ENCODE data around the gene YPEL1. TPM values are rescaled to one million over a fixed set of nuclear protein-coding genes. Genes with fewer than 3 reads are reported as not detected.
"Not testable (repeated sequence)": the region's sequence is repeated elsewhere in the genome, so short reads cannot be mapped to it uniquely, and the experiment has no call there.

YPEL1 gene
- polyA plus RNA-seq, 2 donors, result 0.96 to 1.3 TPM

DNA sequence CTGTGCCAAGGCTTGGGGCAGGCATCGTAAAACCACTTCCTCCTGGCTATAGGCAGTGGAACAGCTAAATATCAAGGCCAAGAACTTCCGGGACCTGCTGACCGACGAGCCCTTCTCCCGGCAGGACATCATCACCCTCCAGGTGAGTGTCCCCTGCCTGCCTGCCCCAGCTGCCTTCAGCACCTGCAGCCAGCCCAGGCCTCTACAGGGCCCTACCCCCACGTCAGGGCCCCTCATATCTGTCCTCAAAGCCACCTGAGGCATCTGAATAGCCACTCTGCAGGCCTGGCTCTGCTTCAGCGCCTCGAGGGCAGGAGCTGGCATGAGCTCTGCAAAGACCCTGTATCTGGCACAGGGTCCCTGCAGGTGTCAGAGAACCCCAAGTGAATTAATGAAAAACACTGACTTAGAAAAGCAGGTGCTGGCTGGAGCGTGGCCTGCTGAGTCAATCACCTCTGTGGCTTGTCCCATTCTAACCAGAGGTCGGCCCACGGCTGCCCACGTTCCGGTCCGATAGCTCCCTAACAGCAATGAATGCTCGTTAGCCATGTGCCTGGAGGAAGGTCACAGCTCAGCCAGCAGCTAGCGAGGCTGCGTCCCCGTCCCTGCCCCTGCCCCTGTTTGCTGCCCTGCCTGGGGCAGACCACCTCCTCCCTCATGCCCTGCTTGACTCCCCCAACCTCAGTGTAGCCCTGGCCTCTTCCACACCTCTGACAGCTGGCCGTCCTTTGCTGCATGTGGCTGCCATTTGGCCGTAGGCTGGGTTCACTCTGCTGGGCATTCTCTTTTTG is 53.0 kb downstream of the YPEL1 start:
- Histone ChIP-seq H3K4me1 (ENCODE audit: control insufficient read depth in 2 of 2, insufficient read depth in 2 of 2, low read length in 1 of 2) (no peaks in the 10 kb centered on the region), H3K27ac (ENCODE audit: low read depth in 2 of 2, low read length in 1 of 2) (no peak overlapping the region), H3K27me3 (ENCODE audit: control insufficient read depth in 1 of 2, insufficient read depth in 2 of 2, low read length in 2 of 2) (no peaks in the 10 kb centered on the region), H3K9me3 (ENCODE audit: control insufficient read depth in 2 of 2, insufficient read depth in 1 of 2, low read depth in 1 of 2, low read length in 1 of 2) (no peaks in the 10 kb centered on the region), H3K36me3 (ENCODE audit: control insufficient read depth in 2 of 2, insufficient read depth in 2 of 2, low read length in 1 of 2) (peaks cover 7 to 56% of the 10 kb centered on the region in 2 donors), H3K4me3 (ENCODE audit: low read depth in 1 of 2, low read length in 2 of 2) (no peak overlapping the region)
- WGBS, 2 donors, result 83 to 90% methylated on average over 20 of the region's 20 CpGs

- peaks cover 7 to 50% of the 10 kb centered on the region in 2 donors for H3K36me3 ChIP-seq (ENCODE audit: control insufficient read depth in 2 of 2, insufficient read depth in 2 of 2, low read length in 1 of 2)
- no peaks in the 10 kb centered on the region for H3K4me1 ChIP-seq (ENCODE audit: control insufficient read depth in 2 of 2, insufficient read depth in 2 of 2, low read length in 1 of 2)
These were observed 53.8 kb downstream of the YPEL1 start for GRCh38 chr22:21681566-21682370.

GRCh38 chr22:21680830-21681565 is 54.6 kb downstream of the YPEL1 start:
- Histone ChIP-seq H3K4me1 (ENCODE audit: control insufficient read depth in 2 of 2, insufficient read depth in 2 of 2, low read length in 1 of 2) (no peaks in the 10 kb centered on the region), H3K27ac (ENCODE audit: low read depth in 2 of 2, low read length in 1 of 2) (no peak overlapping the region), H3K36me3 (ENCODE audit: control insufficient read depth in 2 of 2, insufficient read depth in 2 of 2, low read length in 1 of 2) (peaks cover 7 to 44% of the 10 kb centered on the region in 2 donors), H3K27me3 (ENCODE audit: control insufficient read depth in 1 of 2, insufficient read depth in 2 of 2, low read length in 2 of 2) (no peaks in the 10 kb centered on the region), H3K4me3 (ENCODE audit: low read depth in 1 of 2, low read length in 2 of 2) (no peak overlapping the region), H3K9me3 (ENCODE audit: control insufficient read depth in 2 of 2, insufficient read depth in 1 of 2, low read depth in 1 of 2, low read length in 1 of 2) (no peaks in the 10 kb centered on the region)
- 91 to 93% methylated on average over 21 of the region's 21 CpGs for WGBS, 2 donors

More at GRCh38 chr22:21681566-21682370, 53.8 kb downstream of the YPEL1 start:
- Histone ChIP-seq H3K9me3 (ENCODE audit: control insufficient read depth in 2 of 2, insufficient read depth in 1 of 2, low read depth in 1 of 2, low read length in 1 of 2) (no peaks in the 10 kb centered on the region), H3K27ac (ENCODE audit: low read depth in 2 of 2, low read length in 1 of 2) (no peak overlapping the region), H3K27me3 (ENCODE audit: control insufficient read depth in 1 of 2, insufficient read depth in 2 of 2, low read length in 2 of 2) (no peaks in the 10 kb centered on the region), H3K4me3 (ENCODE audit: low read depth in 1 of 2, low read length in 2 of 2) (no peak overlapping the region)
- 77 to 83% methylated on average over 24 of the region's 24 CpGs for WGBS, 2 donors

DNA sequence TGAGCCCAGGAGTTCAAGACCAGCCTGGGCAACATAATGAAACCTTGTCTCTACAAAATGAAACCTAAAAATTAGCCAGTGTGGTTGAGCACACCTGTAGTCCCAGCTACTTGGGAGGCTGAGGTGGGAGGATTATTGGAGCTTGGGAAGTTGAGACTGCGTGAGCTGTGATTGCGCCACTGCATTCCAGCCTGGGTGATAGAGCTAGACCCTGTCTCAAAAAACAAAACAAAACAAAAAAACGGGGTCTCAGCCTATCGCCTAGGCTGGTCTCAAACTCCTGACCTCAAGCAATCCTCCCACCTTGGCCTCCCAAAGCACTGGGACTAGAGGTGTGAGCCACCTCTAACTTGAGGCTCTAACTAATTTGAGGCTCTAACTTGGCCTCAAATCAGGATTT is 56.2 kb downstream of the YPEL1 start:
- H3K27ac ChIP-seq (ENCODE audit: low read depth in 2 of 2, low read length in 1 of 2), result no peak overlapping the region
- no peaks in the 10 kb centered on the region for H3K4me1 ChIP-seq (ENCODE audit: control insufficient read depth in 2 of 2, insufficient read depth in 2 of 2, low read length in 1 of 2)
- no peak overlapping the region for H3K4me3 ChIP-seq (ENCODE audit: low read depth in 1 of 2, low read length in 2 of 2)
- H3K9me3 ChIP-seq (ENCODE audit: control insufficient read depth in 2 of 2, insufficient read depth in 1 of 2, low read depth in 1 of 2, low read length in 1 of 2), result no peaks in the 10 kb centered on the region
- no peaks in the 10 kb centered on the region for H3K27me3 ChIP-seq (ENCODE audit: control insufficient read depth in 1 of 2, insufficient read depth in 2 of 2, low read length in 2 of 2)
- H3K36me3 ChIP-seq (ENCODE audit: control insufficient read depth in 2 of 2, insufficient read depth in 2 of 2, low read length in 1 of 2), result peaks cover 18 to 44% of the 10 kb centered on the region in 2 donors
- WGBS, 2 donors, result 82 to 97% methylated on average over 4 of the region's 4 CpGs

DNA sequence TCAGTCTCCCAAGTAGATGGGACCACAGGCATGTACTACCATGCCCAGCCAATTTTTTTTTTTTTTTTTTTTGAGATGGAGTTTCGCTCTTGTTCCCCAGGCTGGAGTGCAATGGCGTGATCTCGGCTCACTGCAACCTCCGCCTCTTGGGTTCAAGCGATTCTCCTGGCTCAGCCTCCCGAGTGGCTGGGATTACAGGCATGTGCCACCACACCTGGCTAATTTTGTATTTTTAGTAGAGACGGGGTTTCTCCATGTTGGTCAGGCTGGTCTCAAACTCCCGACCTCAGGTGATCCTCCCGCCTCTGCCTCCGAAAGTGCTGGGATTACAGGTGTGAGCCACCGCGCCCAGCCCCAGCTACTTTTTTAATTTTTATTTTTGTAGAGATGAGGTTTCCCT is 56.8 kb downstream of the YPEL1 start:
- peaks cover 18 to 48% of the 10 kb centered on the region in 2 donors for H3K36me3 ChIP-seq (ENCODE audit: control insufficient read depth in 2 of 2, insufficient read depth in 2 of 2, low read length in 1 of 2)
- H3K9me3 ChIP-seq (ENCODE audit: control insufficient read depth in 2 of 2, insufficient read depth in 1 of 2, low read depth in 1 of 2, low read length in 1 of 2); H3K27me3 ChIP-seq (ENCODE audit: control insufficient read depth in 1 of 2, insufficient read depth in 2 of 2, low read length in 2 of 2); H3K4me1 ChIP-seq (ENCODE audit: control insufficient read depth in 2 of 2, insufficient read depth in 2 of 2, low read length in 1 of 2); H3K4me3 ChIP-seq (ENCODE audit: low read depth in 1 of 2, low read length in 2 of 2); H3K27ac ChIP-seq (ENCODE audit: low read depth in 2 of 2, low read length in 1 of 2): not testable (repeated sequence)
- WGBS, 2 donors, result 97% methylated on average over 11 to 12 of the region's 12 CpGs

DNA sequence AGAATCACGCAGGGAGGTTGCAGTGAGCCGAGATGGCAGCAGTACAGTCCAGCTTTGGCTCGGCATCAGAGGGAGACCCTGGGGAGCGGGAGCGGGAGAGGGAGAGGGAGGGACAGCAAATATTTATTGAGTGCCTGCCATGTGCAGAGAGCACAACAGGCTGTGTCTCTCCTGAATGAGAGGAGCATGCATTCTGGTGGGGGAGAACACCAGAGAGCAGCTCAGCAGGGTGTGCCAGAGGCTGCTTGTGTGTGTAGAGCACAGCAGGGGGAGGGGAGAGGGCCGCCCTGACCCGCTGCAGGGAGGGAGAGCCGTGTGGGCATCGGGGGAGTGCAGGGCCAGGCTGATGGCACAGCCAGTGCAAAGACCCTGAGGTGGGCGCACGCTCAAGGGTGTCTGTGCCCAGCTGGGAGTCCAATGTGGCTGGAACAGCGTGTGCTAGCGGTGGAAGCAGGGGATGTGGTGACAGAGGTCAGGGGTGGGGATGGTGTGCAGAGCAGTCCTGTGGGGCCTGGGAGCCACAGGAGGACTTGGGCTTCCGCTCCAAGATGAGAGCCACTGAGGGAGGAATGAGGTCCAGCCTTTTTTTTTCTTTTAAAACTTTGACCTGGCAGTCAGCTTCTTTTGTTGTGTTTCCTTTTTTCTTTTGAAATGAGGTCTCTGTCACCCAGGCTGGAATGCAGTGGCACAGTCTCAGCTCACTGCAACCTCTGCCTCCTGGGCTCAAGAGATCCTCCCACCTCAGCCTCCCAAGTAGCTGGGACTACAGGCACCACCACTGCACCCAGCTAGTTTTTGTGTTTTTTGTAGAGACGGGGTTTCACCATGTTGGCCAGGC is 57.8 kb downstream of the YPEL1 start:
- H3K27ac ChIP-seq (ENCODE audit: low read depth in 2 of 2, low read length in 1 of 2), result no peak overlapping the region
- 91 to 92% methylated on average over 15 of the region's 15 CpGs for WGBS, 2 donors
- no peaks in the 10 kb centered on the region for H3K27me3 ChIP-seq (ENCODE audit: control insufficient read depth in 1 of 2, insufficient read depth in 2 of 2, low read length in 2 of 2)
- no peak overlapping the region for H3K4me3 ChIP-seq (ENCODE audit: low read depth in 1 of 2, low read length in 2 of 2)
- peaks cover 0 to 8% of the 10 kb centered on the region in 2 donors for H3K4me1 ChIP-seq (ENCODE audit: control insufficient read depth in 2 of 2, insufficient read depth in 2 of 2, low read length in 1 of 2)
- H3K9me3 ChIP-seq (ENCODE audit: control insufficient read depth in 2 of 2, insufficient read depth in 1 of 2, low read depth in 1 of 2, low read length in 1 of 2), result no peaks in the 10 kb centered on the region
- peaks cover 20 to 47% of the 10 kb centered on the region in 2 donors for H3K36me3 ChIP-seq (ENCODE audit: control insufficient read depth in 2 of 2, insufficient read depth in 2 of 2, low read length in 1 of 2)

- Histone ChIP-seq H3K9me3 (ENCODE audit: control insufficient read depth in 2 of 2, insufficient read depth in 1 of 2, low read depth in 1 of 2, low read length in 1 of 2) (no peaks in the 10 kb centered on the region), H3K27me3 (ENCODE audit: control insufficient read depth in 1 of 2, insufficient read depth in 2 of 2, low read length in 2 of 2) (no peaks in the 10 kb centered on the region), H3K36me3 (ENCODE audit: control insufficient read depth in 2 of 2, insufficient read depth in 2 of 2, low read length in 1 of 2) (peaks cover 21 to 40% of the 10 kb centered on the region in 2 donors), H3K4me3 (ENCODE audit: low read depth in 1 of 2, low read length in 2 of 2) (no peak overlapping the region), H3K27ac (ENCODE audit: low read depth in 2 of 2, low read length in 1 of 2) (no peak overlapping the region), H3K4me1 (ENCODE audit: control insufficient read depth in 2 of 2, insufficient read depth in 2 of 2, low read length in 1 of 2) (peaks cover 0 to 8% of the 10 kb centered on the region in 2 donors)
- 94 to 95% methylated on average over 12 of the region's 12 CpGs for WGBS, 2 donors
These were observed 60.9 kb downstream of the YPEL1 start for GRCh38 chr22:21674638-21675245.

DNA sequence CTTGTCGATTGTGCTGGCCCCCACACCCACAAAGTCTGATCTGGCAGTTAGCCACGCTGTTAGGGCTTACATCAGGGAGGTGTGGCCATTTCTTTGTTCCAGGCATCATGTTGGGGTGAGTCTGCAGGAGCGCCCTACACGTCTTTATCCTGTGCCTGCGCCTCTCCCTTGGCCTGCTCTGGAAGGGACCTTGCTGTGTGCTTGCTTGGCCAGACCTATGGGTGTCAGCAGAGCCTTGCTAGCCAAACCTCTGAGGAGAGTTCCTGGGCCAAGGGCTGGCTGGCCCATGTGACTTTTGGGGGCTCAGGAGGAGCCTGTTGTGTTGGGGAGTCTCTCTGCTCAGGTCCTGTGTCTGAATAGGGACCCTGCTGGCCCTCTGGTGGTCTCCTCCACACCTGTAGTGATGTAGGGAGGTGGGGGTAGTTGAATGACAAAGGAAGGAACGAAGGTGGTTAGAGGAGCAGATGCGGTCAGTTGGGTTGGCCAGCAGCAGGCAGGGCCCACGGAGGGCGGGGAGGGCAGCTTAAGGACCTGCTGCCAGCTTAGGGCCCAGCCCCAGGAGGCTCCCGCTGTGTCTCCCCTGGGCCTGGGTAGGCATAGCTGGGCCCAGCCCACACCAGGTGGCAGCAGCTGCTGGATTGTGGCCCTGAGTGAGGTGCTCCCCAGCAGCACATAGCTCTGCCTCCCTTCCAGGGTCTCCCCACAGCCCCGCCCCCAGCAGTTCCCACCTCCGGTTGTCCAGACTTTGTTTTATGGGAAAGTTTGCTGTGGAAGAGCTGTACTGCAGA is 61.9 kb downstream of the YPEL1 start:
- peak overlapping the region; percentile 66 to 87 for H3K27ac ChIP-seq (ENCODE audit: low read depth in 2 of 2, low read length in 1 of 2)
- H3K36me3 ChIP-seq (ENCODE audit: control insufficient read depth in 2 of 2, insufficient read depth in 2 of 2, low read length in 1 of 2), result peaks cover 21 to 40% of the 10 kb centered on the region in 2 donors
- no peaks in the 10 kb centered on the region for H3K9me3 ChIP-seq (ENCODE audit: control insufficient read depth in 2 of 2, insufficient read depth in 1 of 2, low read depth in 1 of 2, low read length in 1 of 2)
- 85 to 86% methylated on average over 12 of the region's 12 CpGs for WGBS, 2 donors
- H3K4me3 ChIP-seq (ENCODE audit: low read depth in 1 of 2, low read length in 2 of 2), result no peak overlapping the region
- H3K4me1 ChIP-seq (ENCODE audit: control insufficient read depth in 2 of 2, insufficient read depth in 2 of 2, low read length in 1 of 2), result peaks cover 0 to 8% of the 10 kb centered on the region in 2 donors
- no peaks in the 10 kb centered on the region for H3K27me3 ChIP-seq (ENCODE audit: control insufficient read depth in 1 of 2, insufficient read depth in 2 of 2, low read length in 2 of 2)
